Panc1 (cell line): Measurements from ENCODE around the gene MGAT5B.

Experiments
- TF ChIP-seq, protein P1 (sequence below): fragments of 450-650 bp; IDR thresholded peaks from 2 replicates; pipeline ENCODE4 v1.5.1; 2017; ENCODE audit warnings: mild to moderate bottlenecking
- TF ChIP-seq, protein P2 (sequence below), 2 experiments: IDR thresholded peaks; 2 replicates each; pipeline ENCODE4 v1.6.1; 2011 to 2012; ENCODE audit warnings: low read depth in 2 of 2, control low read depth in 1 of 2, low read length in 1 of 2, mild to moderate bottlenecking in 1 of 2, moderate library complexity in 1 of 2; ENCODE audit not compliant: insufficient read depth in 1 of 2

DNA sequence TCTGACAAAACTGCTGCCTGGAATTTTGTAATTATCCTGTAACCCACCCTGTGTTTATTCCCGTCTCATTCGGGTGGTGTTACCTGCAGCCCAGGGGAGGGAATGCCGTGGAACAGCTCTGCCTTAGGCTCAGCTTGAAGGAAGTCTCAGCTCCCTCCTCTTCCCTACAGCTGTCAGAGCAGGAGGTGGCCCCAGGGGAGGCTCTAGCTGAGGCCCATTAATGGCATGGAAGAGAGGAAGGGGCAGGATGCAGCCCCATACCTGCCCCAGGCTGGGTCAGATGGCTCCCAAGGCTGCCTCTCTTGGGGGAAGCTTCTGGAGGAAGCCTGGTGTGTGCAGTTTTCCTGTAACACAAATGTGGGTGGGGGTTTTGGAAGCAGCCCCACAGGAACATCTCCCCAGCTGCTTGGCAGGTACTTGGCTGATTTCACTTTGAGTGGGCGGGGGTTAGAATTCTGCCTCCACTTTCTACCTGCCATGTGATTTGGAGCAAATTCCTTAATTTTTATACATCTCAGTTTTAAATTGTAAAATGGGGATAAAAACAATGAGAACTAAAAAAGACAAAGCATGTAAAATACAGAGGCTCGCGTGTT lies 103.9 kb downstream of the MGAT5B start:
- TF ChIP-seq, protein P1, sequence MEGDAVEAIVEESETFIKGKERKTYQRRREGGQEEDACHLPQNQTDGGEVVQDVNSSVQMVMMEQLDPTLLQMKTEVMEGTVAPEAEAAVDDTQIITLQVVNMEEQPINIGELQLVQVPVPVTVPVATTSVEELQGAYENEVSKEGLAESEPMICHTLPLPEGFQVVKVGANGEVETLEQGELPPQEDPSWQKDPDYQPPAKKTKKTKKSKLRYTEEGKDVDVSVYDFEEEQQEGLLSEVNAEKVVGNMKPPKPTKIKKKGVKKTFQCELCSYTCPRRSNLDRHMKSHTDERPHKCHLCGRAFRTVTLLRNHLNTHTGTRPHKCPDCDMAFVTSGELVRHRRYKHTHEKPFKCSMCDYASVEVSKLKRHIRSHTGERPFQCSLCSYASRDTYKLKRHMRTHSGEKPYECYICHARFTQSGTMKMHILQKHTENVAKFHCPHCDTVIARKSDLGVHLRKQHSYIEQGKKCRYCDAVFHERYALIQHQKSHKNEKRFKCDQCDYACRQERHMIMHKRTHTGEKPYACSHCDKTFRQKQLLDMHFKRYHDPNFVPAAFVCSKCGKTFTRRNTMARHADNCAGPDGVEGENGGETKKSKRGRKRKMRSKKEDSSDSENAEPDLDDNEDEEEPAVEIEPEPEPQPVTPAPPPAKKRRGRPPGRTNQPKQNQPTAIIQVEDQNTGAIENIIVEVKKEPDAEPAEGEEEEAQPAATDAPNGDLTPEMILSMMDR, result no peak
- TF ChIP-seq, protein P2, sequence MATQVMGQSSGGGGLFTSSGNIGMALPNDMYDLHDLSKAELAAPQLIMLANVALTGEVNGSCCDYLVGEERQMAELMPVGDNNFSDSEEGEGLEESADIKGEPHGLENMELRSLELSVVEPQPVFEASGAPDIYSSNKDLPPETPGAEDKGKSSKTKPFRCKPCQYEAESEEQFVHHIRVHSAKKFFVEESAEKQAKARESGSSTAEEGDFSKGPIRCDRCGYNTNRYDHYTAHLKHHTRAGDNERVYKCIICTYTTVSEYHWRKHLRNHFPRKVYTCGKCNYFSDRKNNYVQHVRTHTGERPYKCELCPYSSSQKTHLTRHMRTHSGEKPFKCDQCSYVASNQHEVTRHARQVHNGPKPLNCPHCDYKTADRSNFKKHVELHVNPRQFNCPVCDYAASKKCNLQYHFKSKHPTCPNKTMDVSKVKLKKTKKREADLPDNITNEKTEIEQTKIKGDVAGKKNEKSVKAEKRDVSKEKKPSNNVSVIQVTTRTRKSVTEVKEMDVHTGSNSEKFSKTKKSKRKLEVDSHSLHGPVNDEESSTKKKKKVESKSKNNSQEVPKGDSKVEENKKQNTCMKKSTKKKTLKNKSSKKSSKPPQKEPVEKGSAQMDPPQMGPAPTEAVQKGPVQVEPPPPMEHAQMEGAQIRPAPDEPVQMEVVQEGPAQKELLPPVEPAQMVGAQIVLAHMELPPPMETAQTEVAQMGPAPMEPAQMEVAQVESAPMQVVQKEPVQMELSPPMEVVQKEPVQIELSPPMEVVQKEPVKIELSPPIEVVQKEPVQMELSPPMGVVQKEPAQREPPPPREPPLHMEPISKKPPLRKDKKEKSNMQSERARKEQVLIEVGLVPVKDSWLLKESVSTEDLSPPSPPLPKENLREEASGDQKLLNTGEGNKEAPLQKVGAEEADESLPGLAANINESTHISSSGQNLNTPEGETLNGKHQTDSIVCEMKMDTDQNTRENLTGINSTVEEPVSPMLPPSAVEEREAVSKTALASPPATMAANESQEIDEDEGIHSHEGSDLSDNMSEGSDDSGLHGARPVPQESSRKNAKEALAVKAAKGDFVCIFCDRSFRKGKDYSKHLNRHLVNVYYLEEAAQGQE (IDR thresholded peaks at IDR 0.05; ENCODE audit: insufficient read depth in 1 of 2, low read depth in 2 of 2, low read length in 1 of 2), result no peak
